Esophagus muscularis mucosa (tissue), 4 donors: Measurements from ENCODE around the gene PTX4.

Experiments
- CTCF ChIP-seq, 3 experiments: fragments of 200-600 bp in 2 of 3; fragments of 450-650 bp in 1 of 3; sonication (generic) in 2 of 3; IDR thresholded peaks; one replicate each; pipeline ENCODE4 v1.5.1; 2017 to 2019; ENCODE audit warnings: antibody characterized with exemption in 3 of 3, mild to moderate bottlenecking in 2 of 3, moderate library complexity in 1 of 3
- EP300 ChIP-seq: sonication (generic); formaldehyde crosslinking; IDR thresholded peaks from one replicate; pipeline ENCODE4 v1.6.1; 2017; ENCODE audit warnings: antibody characterized with exemption
- POLR2A ChIP-seq: fragments of 450-650 bp; IDR thresholded peaks from one replicate; pipeline ENCODE4 v1.6.1; 2017; ENCODE audit warnings: antibody characterized with exemption, moderate library complexity, mild to moderate bottlenecking, low read depth

GRCh38 chr16:1445518-1446203 is 43.1 kb downstream of the PTX4 start:
- TF ChIP-seq CTCF (IDR thresholded peaks at IDR 0.05) = no peak
- no peak for TF ChIP-seq POLR2A
- no peak for TF ChIP-seq EP300
